H9 (cell line): ENCODE results near the gene DUOX1. TPM values are rescaled to one million over a fixed set of nuclear protein-coding genes. Genes with fewer than 3 reads are reported as not detected.

ENCODE experiments used
- DNase-seq: peaks from one replicate; pipeline ENCODE4 v3.0.0-alpha.2; 2017
- H2AFZ ChIP-seq: one replicate; pipeline ENCODE4 v1.6.1; 2013; ENCODE audit warnings: mild to moderate bottlenecking, low read length, control low read depth, moderate library complexity
- H2AK5ac ChIP-seq: 2 replicates; pipeline ENCODE4 v1.6.1; 2013; ENCODE audit warnings: low read length, control low read depth, mixed read lengths; ENCODE audit not compliant: insufficient read length
- H2BK120ac ChIP-seq: one replicate; pipeline ENCODE4 v1.6.1; 2013; ENCODE audit warnings: low read depth, mild to moderate bottlenecking, low read length, control low read depth, inconsistent platforms; ENCODE audit not compliant: poor library complexity, severe bottlenecking
- H2BK12ac ChIP-seq: 2 replicates; pipeline ENCODE4 v1.6.1; 2013; ENCODE audit warnings: low read length, control low read depth, mixed read lengths, low read depth; ENCODE audit not compliant: insufficient read length
- H2BK15ac ChIP-seq: 2 replicates; pipeline ENCODE4 v1.6.1; 2013; ENCODE audit warnings: low read depth, low read length, control low read depth
- H2BK20ac ChIP-seq: one replicate; pipeline ENCODE4 v1.6.1; 2013; ENCODE audit warnings: low read depth, mild to moderate bottlenecking, low read length, control low read depth, inconsistent platforms; ENCODE audit not compliant: poor library complexity, severe bottlenecking
- H2BK5ac ChIP-seq: 2 replicates; pipeline ENCODE4 v1.6.1; 2013; ENCODE audit warnings: low read length, control low read depth, mixed read lengths; ENCODE audit not compliant: insufficient read length
- H3K14ac ChIP-seq: 2 replicates; pipeline ENCODE4 v1.6.1; 2013; ENCODE audit warnings: low read length, control low read depth; ENCODE audit not compliant: insufficient read depth
- H3K18ac ChIP-seq: 2 replicates; pipeline ENCODE4 v1.6.1; 2013; ENCODE audit warnings: low read depth, mild to moderate bottlenecking, mixed read lengths, low read length, control low read depth; ENCODE audit not compliant: insufficient read length
- H3K23ac ChIP-seq: 2 replicates; pipeline ENCODE4 v1.6.1; 2013; ENCODE audit warnings: low read length, control low read depth, mixed read lengths, low read depth; ENCODE audit not compliant: insufficient read length
- H3K23me2 ChIP-seq: 2 replicates; pipeline ENCODE4 v1.6.1; 2013; ENCODE audit warnings: low read depth, mild to moderate bottlenecking, mixed read lengths, low read length, control low read depth; ENCODE audit not compliant: insufficient read length, poor library complexity, severe bottlenecking
- H3K27ac ChIP-seq: 2 replicates; pipeline ENCODE4 v1.5.1; 2013; ENCODE audit warnings: low read length, control low read depth, mixed read lengths, low read depth; ENCODE audit not compliant: insufficient read length
- H3K27me3 ChIP-seq: 2 replicates; pipeline ENCODE4 v1.6.1; 2013; ENCODE audit warnings: low read length, control low read depth, inconsistent platforms; ENCODE audit not compliant: insufficient read depth
- H3K4ac ChIP-seq: 2 replicates; pipeline ENCODE4 v1.6.1; 2013; ENCODE audit warnings: low read depth, mild to moderate bottlenecking, control low read depth, inconsistent platforms, low read length, moderate library complexity
- H3K4me1 ChIP-seq: 2 replicates; pipeline ENCODE4 v1.6.1; 2013; ENCODE audit warnings: low read length, control low read depth, inconsistent platforms; ENCODE audit not compliant: insufficient read depth
- H3K4me2 ChIP-seq: 2 replicates; pipeline ENCODE4 v1.6.1; 2013; ENCODE audit warnings: low read length, control low read depth, mixed read lengths; ENCODE audit not compliant: insufficient read length, insufficient read depth
- H3K56ac ChIP-seq: 2 replicates; pipeline ENCODE4 v1.6.1; 2013; ENCODE audit warnings: low read depth, mild to moderate bottlenecking, mixed read lengths, low read length, control low read depth; ENCODE audit not compliant: insufficient read length
- H3K79me1 ChIP-seq: 2 replicates; pipeline ENCODE4 v1.6.1; 2013; ENCODE audit warnings: low read depth, mild to moderate bottlenecking, moderate library complexity, low read length, control low read depth, inconsistent platforms; ENCODE audit not compliant: insufficient read depth, poor library complexity, severe bottlenecking
- H3K79me2 ChIP-seq: 2 replicates; pipeline ENCODE4 v1.6.1; 2013; ENCODE audit warnings: low read length, control low read depth, inconsistent platforms; ENCODE audit not compliant: insufficient read depth
- H3K9ac ChIP-seq: 2 replicates; pipeline ENCODE4 v1.6.1; 2013; ENCODE audit warnings: low read length, control low read depth, mixed read lengths; ENCODE audit not compliant: insufficient read length; ENCODE audit errors: extremely low read depth
- H3K9me3 ChIP-seq: one replicate; pipeline ENCODE4 v1.6.1; 2013; ENCODE audit warnings: low read depth, low read length, inconsistent platforms; ENCODE audit not compliant: control insufficient read depth
- H3T11ph ChIP-seq: one replicate; pipeline ENCODE4 v1.6.1; 2013; ENCODE audit warnings: mild to moderate bottlenecking, low read length, control low read depth, inconsistent platforms
- H4K20me1 ChIP-seq: one replicate; pipeline ENCODE4 v1.6.1; 2013; ENCODE audit not compliant: control insufficient read depth, insufficient read length, insufficient read depth
- H4K5ac ChIP-seq: 2 replicates; pipeline ENCODE4 v1.6.1; 2013; ENCODE audit warnings: low read depth, mild to moderate bottlenecking, mixed read lengths, low read length, control low read depth; ENCODE audit not compliant: insufficient read length
- H4K8ac ChIP-seq: replicated peaks from 2 replicates; pipeline ENCODE4 v1.6.1; 2013; ENCODE audit warnings: low read length, control low read depth, mixed read lengths, low read depth; ENCODE audit not compliant: insufficient read length
- H4K91ac ChIP-seq: 2 replicates; pipeline ENCODE4 v1.6.1; 2013; ENCODE audit warnings: low read depth, mild to moderate bottlenecking, moderate library complexity, mixed read lengths, low read length, control low read depth; ENCODE audit not compliant: insufficient read length
- H3K27ac Mint-ChIP-seq, 3 experiments: 2 replicates in 2 of 3; 3 replicates in 1 of 3; pipeline ENCODE4 v1.8.0; 2020 to 2021; ENCODE audit warnings: mixed read lengths in 3 of 3, mild to moderate bottlenecking in 1 of 3, moderate library complexity in 1 of 3
- H3K27me3 Mint-ChIP-seq: 2 replicates; pipeline ENCODE4 v1.8.0; 2021; ENCODE audit warnings: low read depth, mild to moderate bottlenecking, moderate library complexity, mixed read lengths
- H3K36me3 Mint-ChIP-seq, 3 experiments: 2 replicates in 2 of 3; 3 replicates in 1 of 3; pipeline ENCODE4 v1.8.0; 2020 to 2021; ENCODE audit warnings: low read depth in 3 of 3, mixed read lengths in 3 of 3; ENCODE audit not compliant: insufficient read depth in 1 of 3
- H3K4me1 Mint-ChIP-seq, 2 experiments: 2 replicates each; pipeline ENCODE4 v1.8.0; 2020; ENCODE audit warnings: mixed read lengths in 2 of 2
- H3K4me3 Mint-ChIP-seq, 2 experiments: 2 replicates in 1 of 2; 3 replicates in 1 of 2; pipeline ENCODE4 v1.8.0; 2020 to 2021; ENCODE audit warnings: mild to moderate bottlenecking in 2 of 2, mixed read lengths in 2 of 2, moderate library complexity in 1 of 2
- H3K9me3 Mint-ChIP-seq, 2 experiments: 2 replicates in 1 of 2; 3 replicates in 1 of 2; pipeline ENCODE4 v1.8.0; 2020; ENCODE audit warnings: mild to moderate bottlenecking in 2 of 2, mixed read lengths in 2 of 2, moderate library complexity in 1 of 2
- WGBS: extraction: QIAGEN DNeasy Blood & Tissue Kit; methylation state at CpG from one replicate; pipeline ENCODE4 v1.1.7; 2013; ENCODE audit warnings: missing lambda C conversion rate, low lambda C conversion rate, mixed read lengths; ENCODE audit not compliant: insufficient read length; ENCODE audit errors: extremely low coverage; 5-methylcytosine and 5-hydroxymethylcytosine counted together
- total RNA-seq: library from RNA; stranded (reverse); gene quantifications from 2 replicates; pipeline ENCODE4 v1.2.1, GENCODE V29; 2021
- TF ChIP-seq, protein P1 (sequence below): fragments of 200-600 bp; sonication (generic); conservative IDR thresholded peaks from 3 replicates; pipeline ENCODE4 v1.8.0; 2021; ENCODE audit warnings: antibody characterized with exemption, mild to moderate bottlenecking

Gene DUOX1
- total RNA-seq, 1 experiment from 2014 or later: 2.6 TPM

DNA sequence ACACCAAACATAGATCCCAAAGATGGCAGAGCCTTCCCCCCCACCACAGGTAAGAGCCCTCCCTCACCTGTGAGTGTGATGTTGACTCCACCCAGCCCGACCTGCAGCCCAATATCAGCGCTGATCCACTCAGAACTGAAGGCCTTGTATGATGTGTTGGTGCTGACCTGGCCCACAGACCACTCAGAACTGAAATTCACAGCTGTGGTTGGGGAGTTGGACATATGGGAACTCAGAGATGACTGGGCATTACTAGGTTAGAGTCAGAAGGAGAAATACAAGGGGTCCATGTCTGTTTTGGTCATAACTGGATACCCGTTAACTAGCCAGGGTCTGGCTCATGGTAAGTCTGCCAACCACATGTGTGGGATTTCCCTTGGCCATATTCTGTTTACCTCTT lies 8.8 kb upstream of the DUOX1 start:
- no CpG with 5 or more reads among the region's 3 CpGs for WGBS
- Histone ChIP-seq H4K5ac (no peak overlapping the region), H3K23ac (no peak overlapping the region), H2BK15ac (no peak overlapping the region), H3K9ac (no peak overlapping the region), H3K18ac (no peak overlapping the region), H2BK20ac (no peak overlapping the region), H3K27ac (no peak overlapping the region), H4K20me1 (peaks cover 3% of the 10 kb centered on the region), H3K79me2 (no peaks in the 10 kb centered on the region), H3K4me2 (no peak overlapping the region), H3K9me3 (no peaks in the 10 kb centered on the region), H3K4ac (no peak overlapping the region), H3T11ph (no peak overlapping the region), H2AFZ (no peak overlapping the region), H4K91ac (no peak overlapping the region), H3K4me1 (no peaks in the 10 kb centered on the region), H4K8ac (no peak overlapping the region), H2AK5ac (no peak overlapping the region), H2BK120ac (no peak overlapping the region), H2BK12ac (no peak overlapping the region), H3K56ac (no peak overlapping the region), H2BK5ac (no peak overlapping the region), H3K23me2 (peaks cover 2% of the 10 kb centered on the region), H3K27me3 (peaks cover 28% of the 10 kb centered on the region), H3K14ac (no peak overlapping the region), H3K79me1 (no peaks in the 10 kb centered on the region)
- TF ChIP-seq, protein P1, sequence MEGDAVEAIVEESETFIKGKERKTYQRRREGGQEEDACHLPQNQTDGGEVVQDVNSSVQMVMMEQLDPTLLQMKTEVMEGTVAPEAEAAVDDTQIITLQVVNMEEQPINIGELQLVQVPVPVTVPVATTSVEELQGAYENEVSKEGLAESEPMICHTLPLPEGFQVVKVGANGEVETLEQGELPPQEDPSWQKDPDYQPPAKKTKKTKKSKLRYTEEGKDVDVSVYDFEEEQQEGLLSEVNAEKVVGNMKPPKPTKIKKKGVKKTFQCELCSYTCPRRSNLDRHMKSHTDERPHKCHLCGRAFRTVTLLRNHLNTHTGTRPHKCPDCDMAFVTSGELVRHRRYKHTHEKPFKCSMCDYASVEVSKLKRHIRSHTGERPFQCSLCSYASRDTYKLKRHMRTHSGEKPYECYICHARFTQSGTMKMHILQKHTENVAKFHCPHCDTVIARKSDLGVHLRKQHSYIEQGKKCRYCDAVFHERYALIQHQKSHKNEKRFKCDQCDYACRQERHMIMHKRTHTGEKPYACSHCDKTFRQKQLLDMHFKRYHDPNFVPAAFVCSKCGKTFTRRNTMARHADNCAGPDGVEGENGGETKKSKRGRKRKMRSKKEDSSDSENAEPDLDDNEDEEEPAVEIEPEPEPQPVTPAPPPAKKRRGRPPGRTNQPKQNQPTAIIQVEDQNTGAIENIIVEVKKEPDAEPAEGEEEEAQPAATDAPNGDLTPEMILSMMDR: no peak
- Mint-ChIP-seq H3K27ac (no peak overlapping the region), H3K9me3 (peaks cover 6 to 9% of the 10 kb centered on the region in 2 experiments), H3K4me1 (peaks cover 2 to 12% of the 10 kb centered on the region in 2 experiments; a peak in 3 of 4 replicates), H3K36me3 (no peaks in the 10 kb centered on the region; a peak in 2 of 7 replicates), H3K27me3 (peaks cover 81% of the 10 kb centered on the region), H3K4me3 (no peak overlapping the region)
- DNase-seq: no peak
